ENCODE measurements around the gene CEP83. TPM values are rescaled to one million over a fixed set of nuclear protein-coding genes. Genes with fewer than 3 reads are reported as not detected.

Gene CEP83
- total and polyA plus RNA-seq, 2 experiments from 2014 or later = 29.8 to 33.7 TPM

DNA sequence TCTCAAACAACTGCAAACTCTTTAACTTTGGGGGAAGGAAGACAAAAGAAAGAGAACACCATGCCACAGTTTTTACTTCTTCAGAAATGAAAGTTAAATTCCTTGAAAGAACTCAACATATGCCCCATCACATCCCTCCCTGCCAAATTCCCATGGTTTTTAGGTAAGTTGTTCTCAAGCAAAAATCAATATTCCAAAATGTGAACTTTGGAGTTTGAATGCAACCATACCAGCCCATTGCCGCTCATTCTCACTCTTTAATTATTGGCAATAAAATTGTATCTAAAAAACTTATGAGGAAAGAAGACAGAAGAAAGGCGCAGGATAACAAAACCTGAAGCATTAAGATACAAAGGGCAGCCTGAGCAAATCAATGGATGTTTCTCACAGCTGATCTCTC, 31.8 kb upstream of the CEP83 start (continued):
- TF ChIP-seq EZH2phosphoT487 (IDR thresholded peaks at IDR 0.05; ENCODE audit: unreplicated experiment) = no peak
- TF ChIP-seq POLR2AphosphoS5 (IDR thresholded peaks at IDR 0.05; ENCODE audit: low read depth) = no peak
- TF ChIP-seq, protein P1, sequence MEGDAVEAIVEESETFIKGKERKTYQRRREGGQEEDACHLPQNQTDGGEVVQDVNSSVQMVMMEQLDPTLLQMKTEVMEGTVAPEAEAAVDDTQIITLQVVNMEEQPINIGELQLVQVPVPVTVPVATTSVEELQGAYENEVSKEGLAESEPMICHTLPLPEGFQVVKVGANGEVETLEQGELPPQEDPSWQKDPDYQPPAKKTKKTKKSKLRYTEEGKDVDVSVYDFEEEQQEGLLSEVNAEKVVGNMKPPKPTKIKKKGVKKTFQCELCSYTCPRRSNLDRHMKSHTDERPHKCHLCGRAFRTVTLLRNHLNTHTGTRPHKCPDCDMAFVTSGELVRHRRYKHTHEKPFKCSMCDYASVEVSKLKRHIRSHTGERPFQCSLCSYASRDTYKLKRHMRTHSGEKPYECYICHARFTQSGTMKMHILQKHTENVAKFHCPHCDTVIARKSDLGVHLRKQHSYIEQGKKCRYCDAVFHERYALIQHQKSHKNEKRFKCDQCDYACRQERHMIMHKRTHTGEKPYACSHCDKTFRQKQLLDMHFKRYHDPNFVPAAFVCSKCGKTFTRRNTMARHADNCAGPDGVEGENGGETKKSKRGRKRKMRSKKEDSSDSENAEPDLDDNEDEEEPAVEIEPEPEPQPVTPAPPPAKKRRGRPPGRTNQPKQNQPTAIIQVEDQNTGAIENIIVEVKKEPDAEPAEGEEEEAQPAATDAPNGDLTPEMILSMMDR (conservative IDR thresholded peaks at IDR 0.05; ENCODE audit: low read depth in 2 of 2) = no peak

DNA sequence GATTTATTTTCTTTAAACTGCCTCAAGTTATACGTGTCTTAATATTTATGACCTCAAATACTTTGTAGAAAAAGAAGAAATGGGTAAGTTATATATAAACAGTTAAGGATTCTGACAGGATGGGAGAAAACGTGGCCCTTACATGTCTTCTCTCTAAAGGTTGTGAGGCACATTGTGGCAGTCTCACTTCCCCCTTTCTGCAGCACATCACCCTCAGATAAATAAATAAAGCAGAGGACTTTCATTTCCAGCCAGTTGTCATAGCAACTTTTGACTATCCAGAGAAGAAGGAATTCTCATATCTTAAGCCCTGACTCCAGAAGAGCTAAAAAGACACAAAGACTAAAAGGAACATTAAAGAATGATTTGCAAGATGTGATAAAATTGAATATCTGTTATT, 28.8 kb upstream of the CEP83 start:
- Histone ChIP-seq H2AFZ (no peak overlapping the region), H3F3A (replicated peaks; ENCODE audit: low read depth) (no peaks in the 10 kb centered on the region), H3K27ac (ENCODE audit: low read depth) (no peak overlapping the region), H3K4me3 (no peak overlapping the region), H3K9me2 (ENCODE audit: insufficient read depth) (peaks cover 11% of the 10 kb centered on the region; the same call in 1 of the 2 replicates), H3K27me3 (ENCODE audit: insufficient read depth) (no peaks in the 10 kb centered on the region), H3K4me1 (ENCODE audit: insufficient read depth) (no peaks in the 10 kb centered on the region), H3K4me2 (no peak overlapping the region), H4K20me1 (replicated peaks; ENCODE audit: insufficient read depth) (no peaks in the 10 kb centered on the region), H3K36me3 (ENCODE audit: insufficient read depth) (no peaks in the 10 kb centered on the region), H3K79me2 (replicated peaks; ENCODE audit: insufficient read depth) (no peaks in the 10 kb centered on the region)
- H3K4me3 Mint-ChIP-seq = no peak overlapping the region
- ATAC-seq = no peak
- no peak overlapping the region for H3K27ac Mint-ChIP-seq
- H3K4me1 Mint-ChIP-seq = no peaks in the 10 kb centered on the region
- H3K36me3 Mint-ChIP-seq (ENCODE audit: low read depth) = no peaks in the 10 kb centered on the region
- no peak for DNase-seq (ENCODE audit: low spot score)
- peaks cover 4% of the 10 kb centered on the region for H3K27me3 Mint-ChIP-seq (ENCODE audit: insufficient read depth, low read depth, poor library complexity)
- H3K9me3 Mint-ChIP-seq = no peaks in the 10 kb centered on the region; the same call in 2 of the 3 replicates
- TF ChIP-seq ZNF331 (CRISPR knock-in tag; IDR thresholded peaks at IDR 0.05; ENCODE audit: low read depth) (no peak), NANOG (IDR thresholded peaks at IDR 0.05; ENCODE audit: borderline replicate concordance) (no peak), EZH2 (IDR thresholded peaks at IDR 0.05; ENCODE audit: low read depth, unreplicated experiment) (no peak), STAT1 (IDR thresholded peaks at IDR 0.05; ENCODE audit: unreplicated experiment) (no peak), EZH2phosphoT487 (IDR thresholded peaks at IDR 0.05; ENCODE audit: unreplicated experiment) (no peak)
- TF ChIP-seq, protein P2, sequence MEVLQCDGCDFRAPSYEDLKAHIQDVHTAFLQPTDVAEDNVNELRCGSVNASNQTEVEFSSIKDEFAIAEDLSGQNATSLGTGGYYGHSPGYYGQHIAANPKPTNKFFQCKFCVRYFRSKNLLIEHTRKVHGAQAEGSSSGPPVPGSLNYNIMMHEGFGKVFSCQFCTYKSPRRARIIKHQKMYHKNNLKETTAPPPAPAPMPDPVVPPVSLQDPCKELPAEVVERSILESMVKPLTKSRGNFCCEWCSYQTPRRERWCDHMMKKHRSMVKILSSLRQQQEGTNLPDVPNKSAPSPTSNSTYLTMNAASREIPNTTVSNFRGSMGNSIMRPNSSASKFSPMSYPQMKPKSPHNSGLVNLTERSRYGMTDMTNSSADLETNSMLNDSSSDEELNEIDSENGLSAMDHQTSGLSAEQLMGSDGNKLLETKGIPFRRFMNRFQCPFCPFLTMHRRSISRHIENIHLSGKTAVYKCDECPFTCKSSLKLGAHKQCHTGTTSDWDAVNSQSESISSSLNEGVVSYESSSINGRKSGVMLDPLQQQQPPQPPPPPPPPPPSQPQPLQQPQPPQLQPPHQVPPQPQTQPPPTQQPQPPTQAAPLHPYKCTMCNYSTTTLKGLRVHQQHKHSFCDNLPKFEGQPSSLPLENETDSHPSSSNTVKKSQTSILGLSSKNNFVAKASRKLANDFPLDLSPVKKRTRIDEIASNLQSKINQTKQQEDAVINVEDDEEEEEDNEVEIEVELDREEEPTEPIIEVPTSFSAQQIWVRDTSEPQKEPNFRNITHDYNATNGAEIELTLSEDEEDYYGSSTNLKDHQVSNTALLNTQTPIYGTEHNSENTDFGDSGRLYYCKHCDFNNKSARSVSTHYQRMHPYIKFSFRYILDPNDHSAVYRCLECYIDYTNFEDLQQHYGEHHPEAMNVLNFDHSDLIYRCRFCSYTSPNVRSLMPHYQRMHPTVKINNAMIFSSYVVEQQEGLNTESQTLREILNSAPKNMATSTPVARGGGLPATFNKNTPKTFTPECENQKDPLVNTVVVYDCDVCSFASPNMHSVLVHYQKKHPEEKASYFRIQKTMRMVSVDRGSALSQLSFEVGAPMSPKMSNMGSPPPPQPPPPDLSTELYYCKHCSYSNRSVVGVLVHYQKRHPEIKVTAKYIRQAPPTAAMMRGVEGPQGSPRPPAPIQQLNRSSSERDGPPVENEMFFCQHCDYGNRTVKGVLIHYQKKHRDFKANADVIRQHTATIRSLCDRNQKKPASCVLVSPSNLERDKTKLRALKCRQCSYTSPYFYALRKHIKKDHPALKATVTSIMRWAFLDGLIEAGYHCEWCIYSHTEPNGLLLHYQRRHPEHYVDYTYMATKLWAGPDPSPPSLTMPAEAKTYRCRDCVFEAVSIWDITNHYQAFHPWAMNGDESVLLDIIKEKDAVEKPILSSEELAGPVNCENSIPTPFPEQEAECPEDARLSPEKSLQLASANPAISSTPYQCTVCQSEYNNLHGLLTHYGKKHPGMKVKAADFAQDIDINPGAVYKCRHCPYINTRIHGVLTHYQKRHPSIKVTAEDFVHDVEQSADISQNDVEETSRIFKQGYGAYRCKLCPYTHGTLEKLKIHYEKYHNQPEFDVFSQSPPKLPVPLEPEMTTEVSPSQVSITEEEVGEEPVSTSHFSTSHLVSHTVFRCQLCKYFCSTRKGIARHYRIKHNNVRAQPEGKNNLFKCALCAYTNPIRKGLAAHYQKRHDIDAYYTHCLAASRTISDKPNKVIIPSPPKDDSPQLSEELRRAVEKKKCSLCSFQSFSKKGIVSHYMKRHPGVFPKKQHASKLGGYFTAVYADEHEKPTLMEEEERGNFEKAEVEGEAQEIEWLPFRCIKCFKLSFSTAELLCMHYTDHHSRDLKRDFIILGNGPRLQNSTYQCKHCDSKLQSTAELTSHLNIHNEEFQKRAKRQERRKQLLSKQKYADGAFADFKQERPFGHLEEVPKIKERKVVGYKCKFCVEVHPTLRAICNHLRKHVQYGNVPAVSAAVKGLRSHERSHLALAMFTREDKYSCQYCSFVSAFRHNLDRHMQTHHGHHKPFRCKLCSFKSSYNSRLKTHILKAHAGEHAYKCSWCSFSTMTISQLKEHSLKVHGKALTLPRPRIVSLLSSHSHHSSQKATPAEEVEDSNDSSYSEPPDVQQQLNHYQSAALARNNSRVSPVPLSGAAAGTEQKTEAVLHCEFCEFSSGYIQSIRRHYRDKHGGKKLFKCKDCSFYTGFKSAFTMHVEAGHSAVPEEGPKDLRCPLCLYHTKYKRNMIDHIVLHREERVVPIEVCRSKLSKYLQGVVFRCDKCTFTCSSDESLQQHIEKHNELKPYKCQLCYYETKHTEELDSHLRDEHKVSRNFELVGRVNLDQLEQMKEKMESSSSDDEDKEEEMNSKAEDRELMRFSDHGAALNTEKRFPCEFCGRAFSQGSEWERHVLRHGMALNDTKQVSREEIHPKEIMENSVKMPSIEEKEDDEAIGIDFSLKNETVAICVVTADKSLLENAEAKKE (CRISPR knock-in tag; IDR thresholded peaks at IDR 0.05) = no peak
- TF ChIP-seq, protein P3, sequence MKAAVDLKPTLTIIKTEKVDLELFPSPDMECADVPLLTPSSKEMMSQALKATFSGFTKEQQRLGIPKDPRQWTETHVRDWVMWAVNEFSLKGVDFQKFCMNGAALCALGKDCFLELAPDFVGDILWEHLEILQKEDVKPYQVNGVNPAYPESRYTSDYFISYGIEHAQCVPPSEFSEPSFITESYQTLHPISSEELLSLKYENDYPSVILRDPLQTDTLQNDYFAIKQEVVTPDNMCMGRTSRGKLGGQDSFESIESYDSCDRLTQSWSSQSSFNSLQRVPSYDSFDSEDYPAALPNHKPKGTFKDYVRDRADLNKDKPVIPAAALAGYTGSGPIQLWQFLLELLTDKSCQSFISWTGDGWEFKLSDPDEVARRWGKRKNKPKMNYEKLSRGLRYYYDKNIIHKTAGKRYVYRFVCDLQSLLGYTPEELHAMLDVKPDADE (IDR thresholded peaks at IDR 0.05) = no peak
- TF ChIP-seq, protein P4, sequence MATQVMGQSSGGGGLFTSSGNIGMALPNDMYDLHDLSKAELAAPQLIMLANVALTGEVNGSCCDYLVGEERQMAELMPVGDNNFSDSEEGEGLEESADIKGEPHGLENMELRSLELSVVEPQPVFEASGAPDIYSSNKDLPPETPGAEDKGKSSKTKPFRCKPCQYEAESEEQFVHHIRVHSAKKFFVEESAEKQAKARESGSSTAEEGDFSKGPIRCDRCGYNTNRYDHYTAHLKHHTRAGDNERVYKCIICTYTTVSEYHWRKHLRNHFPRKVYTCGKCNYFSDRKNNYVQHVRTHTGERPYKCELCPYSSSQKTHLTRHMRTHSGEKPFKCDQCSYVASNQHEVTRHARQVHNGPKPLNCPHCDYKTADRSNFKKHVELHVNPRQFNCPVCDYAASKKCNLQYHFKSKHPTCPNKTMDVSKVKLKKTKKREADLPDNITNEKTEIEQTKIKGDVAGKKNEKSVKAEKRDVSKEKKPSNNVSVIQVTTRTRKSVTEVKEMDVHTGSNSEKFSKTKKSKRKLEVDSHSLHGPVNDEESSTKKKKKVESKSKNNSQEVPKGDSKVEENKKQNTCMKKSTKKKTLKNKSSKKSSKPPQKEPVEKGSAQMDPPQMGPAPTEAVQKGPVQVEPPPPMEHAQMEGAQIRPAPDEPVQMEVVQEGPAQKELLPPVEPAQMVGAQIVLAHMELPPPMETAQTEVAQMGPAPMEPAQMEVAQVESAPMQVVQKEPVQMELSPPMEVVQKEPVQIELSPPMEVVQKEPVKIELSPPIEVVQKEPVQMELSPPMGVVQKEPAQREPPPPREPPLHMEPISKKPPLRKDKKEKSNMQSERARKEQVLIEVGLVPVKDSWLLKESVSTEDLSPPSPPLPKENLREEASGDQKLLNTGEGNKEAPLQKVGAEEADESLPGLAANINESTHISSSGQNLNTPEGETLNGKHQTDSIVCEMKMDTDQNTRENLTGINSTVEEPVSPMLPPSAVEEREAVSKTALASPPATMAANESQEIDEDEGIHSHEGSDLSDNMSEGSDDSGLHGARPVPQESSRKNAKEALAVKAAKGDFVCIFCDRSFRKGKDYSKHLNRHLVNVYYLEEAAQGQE (IDR thresholded peaks at IDR 0.05; ENCODE audit: unreplicated experiment) = no peak
- TF ChIP-seq, protein P1 (conservative IDR thresholded peaks at IDR 0.05; ENCODE audit: low read depth in 2 of 2) = no peak

All from GM23338 (cell line).